MM.1S (cell line): ENCODE measurements around the gene CKAP5.
"Not testable (repeated sequence)": the region's sequence is repeated elsewhere in the genome, so short reads cannot be mapped to it uniquely, and the experiment has no call there.

Experiments used
- DNase-seq: peaks from one replicate; pipeline ENCODE4 v3.0.0-alpha.2; 2015
- H2AFZ ChIP-seq: fragments of 300-600 bp; sonication (generic); 2 replicates; pipeline ENCODE4 v1.6.0; 2016; ENCODE audit warnings: antibody characterized with exemption, low read length
- H3F3A ChIP-seq: fragments of 300-600 bp; sonication (generic); 2 replicates; pipeline ENCODE4 v1.6.1; 2016; ENCODE audit warnings: mild to moderate bottlenecking, antibody characterized with exemption, low read length, moderate library complexity, mixed read lengths; ENCODE audit not compliant: insufficient read depth
- H3K27ac ChIP-seq: fragments of 300-600 bp; sonication (generic); 2 replicates; pipeline ENCODE4 v1.5.1; 2016; ENCODE audit warnings: mild to moderate bottlenecking, low read length
- H3K27me3 ChIP-seq: fragments of 300-600 bp; sonication (generic); replicated peaks from 2 replicates; pipeline ENCODE4 v1.6.0; 2016; ENCODE audit warnings: low read length; ENCODE audit not compliant: insufficient read depth
- H3K36me3 ChIP-seq: fragments of 300-600 bp; sonication (generic); replicated peaks from 2 replicates; pipeline ENCODE4 v1.6.1; 2016; ENCODE audit warnings: mild to moderate bottlenecking, low read length, mixed read lengths; ENCODE audit not compliant: insufficient read depth
- H3K4me1 ChIP-seq: fragments of 300-600 bp; sonication (generic); 2 replicates; pipeline ENCODE4 v1.6.1; 2016; ENCODE audit warnings: low read length, mixed read lengths
- H3K4me2 ChIP-seq: fragments of 300-600 bp; sonication (generic); 2 replicates; pipeline ENCODE4 v1.6.0; 2016; ENCODE audit warnings: low read depth, low read length
- H3K4me3 ChIP-seq: fragments of 300-600 bp; sonication (generic); 2 replicates; pipeline ENCODE4 v1.5.1; 2016; ENCODE audit warnings: low read length, mixed read lengths
- H3K79me2 ChIP-seq: fragments of 300-600 bp; sonication (generic); 2 replicates; pipeline ENCODE4 v1.6.1; 2016; ENCODE audit warnings: mixed run types, low read length, mixed read lengths
- H3K9ac ChIP-seq: fragments of 300-600 bp; sonication (generic); 2 replicates; pipeline ENCODE4 v1.6.1; 2016; ENCODE audit warnings: low read length, mixed read lengths
- H3K9me2 ChIP-seq: fragments of 300-600 bp; sonication (generic); replicated peaks from 2 replicates; pipeline ENCODE4 v1.6.1; 2016; ENCODE audit warnings: mild to moderate bottlenecking, low read length, mixed read lengths; ENCODE audit not compliant: insufficient read depth
- H3K9me3 ChIP-seq: fragments of 300-600 bp; sonication (generic); replicated peaks from 2 replicates; pipeline ENCODE4 v1.6.1; 2016; ENCODE audit warnings: mild to moderate bottlenecking, low read length, mixed read lengths; ENCODE audit not compliant: insufficient read depth
- H4K20me1 ChIP-seq: fragments of 300-600 bp; sonication (generic); 2 replicates; pipeline ENCODE4 v1.6.1; 2016; ENCODE audit warnings: mild to moderate bottlenecking, low read length, moderate library complexity, mixed read lengths; ENCODE audit not compliant: insufficient read depth
- EZH2 ChIP-seq: fragments of 300-600 bp; sonication (generic); optimal IDR thresholded peaks from 2 replicates; pipeline ENCODE3; 2017; ENCODE audit warnings: low read depth, mild to moderate bottlenecking, antibody characterized with exemption, low read length, mixed read lengths
- EZH2phosphoT487 ChIP-seq: fragments of 300-600 bp; sonication (generic); IDR thresholded peaks from 2 replicates; pipeline ENCODE4 v1.6.1; 2018; ENCODE audit warnings: antibody characterized with exemption, low read length
- TF ChIP-seq, protein P1 (sequence below): fragments of 300-600 bp; sonication (generic); IDR thresholded peaks from 2 replicates; pipeline ENCODE4 v1.5.1; 2016; ENCODE audit warnings: antibody characterized with exemption, low read length, mixed read lengths

CKAP5 gene

DNA sequence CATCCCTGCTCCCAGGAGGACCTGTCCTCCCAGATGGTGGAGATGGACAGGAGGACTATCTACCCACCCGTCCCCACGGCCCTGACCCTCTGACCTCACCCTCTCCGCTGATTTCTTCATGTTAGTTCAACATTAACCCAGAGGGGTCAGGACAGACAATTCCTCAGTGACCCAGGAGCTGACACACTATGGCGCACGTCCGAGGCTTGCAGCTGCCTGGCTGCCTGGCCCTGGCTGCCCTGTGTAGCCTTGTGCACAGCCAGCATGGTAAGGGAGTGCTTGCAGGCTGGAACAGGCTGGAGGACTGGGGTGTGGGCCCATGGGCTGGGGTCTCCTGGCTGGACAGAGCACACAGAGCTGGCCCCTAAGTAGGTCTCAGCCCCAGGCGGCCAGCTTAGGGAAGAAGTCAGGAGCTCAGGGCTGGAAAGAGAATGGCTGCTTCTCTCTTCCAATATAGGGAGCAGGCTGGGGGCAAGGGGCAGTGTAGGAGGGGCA lies 127.0 kb downstream of the CKAP5 start, which contains the start of gene F2:
TSS of gene F2 (plus strand) at position 166 of the 495 bp plus-strand sequence. CDS start at position 189, 23 bp downstream.
- Histone ChIP-seq H3K9me2 (no peaks in the 10 kb centered on the region), H3K27me3 (no peaks in the 10 kb centered on the region), H3F3A (no peaks in the 10 kb centered on the region), H3K4me3 (no peak within 1 kb of the TSS), H3K4me2 (no peak within 1 kb of the TSS), H3K27ac (no peak within 1 kb of the TSS), H4K20me1 (no peaks in the 10 kb centered on the region), H3K79me2 (no peaks in the 10 kb centered on the region), H2AFZ (0 out of 2 replicates have a peak within 1 kb of the TSS, but pooled peaks have one; percentile 29), H3K36me3 (no peaks in the 10 kb centered on the region), H3K9ac (no peak within 1 kb of the TSS), H3K4me1 (no peaks in the 10 kb centered on the region), H3K9me3 (no peaks in the 10 kb centered on the region)
- DNase-seq = no peak
- TF ChIP-seq EZH2 (no peak), EZH2phosphoT487 (no peak)
- TF ChIP-seq, protein P1, sequence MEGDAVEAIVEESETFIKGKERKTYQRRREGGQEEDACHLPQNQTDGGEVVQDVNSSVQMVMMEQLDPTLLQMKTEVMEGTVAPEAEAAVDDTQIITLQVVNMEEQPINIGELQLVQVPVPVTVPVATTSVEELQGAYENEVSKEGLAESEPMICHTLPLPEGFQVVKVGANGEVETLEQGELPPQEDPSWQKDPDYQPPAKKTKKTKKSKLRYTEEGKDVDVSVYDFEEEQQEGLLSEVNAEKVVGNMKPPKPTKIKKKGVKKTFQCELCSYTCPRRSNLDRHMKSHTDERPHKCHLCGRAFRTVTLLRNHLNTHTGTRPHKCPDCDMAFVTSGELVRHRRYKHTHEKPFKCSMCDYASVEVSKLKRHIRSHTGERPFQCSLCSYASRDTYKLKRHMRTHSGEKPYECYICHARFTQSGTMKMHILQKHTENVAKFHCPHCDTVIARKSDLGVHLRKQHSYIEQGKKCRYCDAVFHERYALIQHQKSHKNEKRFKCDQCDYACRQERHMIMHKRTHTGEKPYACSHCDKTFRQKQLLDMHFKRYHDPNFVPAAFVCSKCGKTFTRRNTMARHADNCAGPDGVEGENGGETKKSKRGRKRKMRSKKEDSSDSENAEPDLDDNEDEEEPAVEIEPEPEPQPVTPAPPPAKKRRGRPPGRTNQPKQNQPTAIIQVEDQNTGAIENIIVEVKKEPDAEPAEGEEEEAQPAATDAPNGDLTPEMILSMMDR = no peak

DNA sequence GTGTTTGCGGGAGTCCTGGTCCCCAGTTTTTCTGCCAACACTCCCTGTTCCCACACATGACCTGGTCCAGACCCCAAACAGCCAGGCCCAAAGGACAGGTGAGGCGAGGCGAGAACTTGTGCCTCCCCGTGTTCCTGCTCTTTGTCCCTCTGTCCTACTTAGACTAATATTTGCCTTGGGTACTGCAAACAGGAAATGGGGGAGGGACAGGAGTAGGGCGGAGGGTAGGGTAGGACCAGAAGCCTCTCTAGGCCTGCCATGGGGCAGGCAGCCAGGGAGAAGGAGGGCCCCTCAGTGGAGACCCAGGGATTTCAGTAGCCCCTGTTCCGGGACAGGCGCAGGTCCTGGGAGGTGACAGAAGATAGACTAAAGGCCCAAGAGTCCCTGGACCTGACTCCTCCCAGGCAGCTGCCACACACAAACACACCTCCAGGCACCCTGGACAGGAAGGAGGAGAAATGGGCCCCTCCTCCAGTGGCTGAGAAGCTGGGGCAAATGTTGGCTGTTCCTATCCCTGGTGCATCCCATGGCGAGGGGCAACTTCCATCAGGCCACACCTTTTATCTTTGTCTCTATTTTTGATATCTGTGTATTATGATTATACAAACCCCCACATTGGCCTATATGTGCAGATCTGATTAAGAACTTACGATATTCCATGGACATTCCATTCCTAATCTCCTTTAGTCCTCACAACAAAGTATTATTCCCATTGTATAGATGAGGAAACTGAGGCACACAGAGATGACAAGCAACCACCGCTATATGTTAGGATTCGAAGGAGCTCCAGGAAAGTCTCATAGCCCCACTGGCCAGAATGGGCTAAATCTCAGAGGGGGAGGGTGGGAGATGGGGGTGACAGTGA lies 127.7 kb downstream of the CKAP5 start:
- no peak for TF ChIP-seq EZH2phosphoT487
- no peak for TF ChIP-seq EZH2
- TF ChIP-seq, protein P1 = no peak
- DNase-seq = no peak
- no peaks in the 10 kb centered on the region for H3F3A ChIP-seq
- H3K9ac ChIP-seq = no peak overlapping the region
- H3K4me2 ChIP-seq = no peak overlapping the region
- no peaks in the 10 kb centered on the region for H3K79me2 ChIP-seq
- H3K36me3 ChIP-seq = no peaks in the 10 kb centered on the region
- no peaks in the 10 kb centered on the region for H3K27me3 ChIP-seq
- no peak overlapping the region for H3K27ac ChIP-seq
- no peaks in the 10 kb centered on the region for H3K4me1 ChIP-seq
- H2AFZ ChIP-seq = 0 out of 2 replicates have a peak overlapping the region, but pooled peaks have one; percentile 29
- no peaks in the 10 kb centered on the region for H4K20me1 ChIP-seq
- no peak overlapping the region for H3K4me3 ChIP-seq
- no peaks in the 10 kb centered on the region for H3K9me3 ChIP-seq
- H3K9me2 ChIP-seq = no peaks in the 10 kb centered on the region

DNA sequence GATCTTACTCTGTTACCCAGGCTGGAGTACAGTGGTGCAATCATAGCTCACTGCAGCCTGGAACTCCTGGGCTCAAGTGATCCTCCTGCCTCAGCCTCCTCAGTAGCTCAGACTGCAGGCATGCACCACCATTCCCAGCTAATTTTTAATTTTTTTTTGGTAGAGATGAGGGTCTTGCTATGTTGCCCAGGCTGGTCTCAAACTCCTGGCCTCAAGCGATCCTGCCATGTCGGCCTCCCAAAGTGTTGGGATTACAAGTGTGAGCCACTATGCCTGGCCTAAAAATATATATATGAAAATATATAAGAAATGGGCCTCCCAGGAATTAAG lies 128.3 kb downstream of the CKAP5 start:
- H3K9me3 ChIP-seq, H3K4me3 ChIP-seq, H3K4me1 ChIP-seq, H2AFZ ChIP-seq, H3F3A ChIP-seq, H4K20me1 ChIP-seq, DNase-seq, H3K79me2 ChIP-seq, H3K36me3 ChIP-seq, H3K4me2 ChIP-seq, H3K27me3 ChIP-seq, H3K9ac ChIP-seq, H3K27ac ChIP-seq, H3K9me2 ChIP-seq: not testable (repeated sequence)
